SU-DHL-6 (cell line): Measurements from ENCODE around the gene OR4K17.

Experiments
- H2AFZ ChIP-seq: fragments of 200-600 bp; sonication (generic); 2 replicates; pipeline ENCODE4 v1.6.1; 2014; ENCODE audit warnings: low read depth, mild to moderate bottlenecking, moderate library complexity, mixed read lengths, antibody characterized with exemption, low read length; ENCODE audit not compliant: severe bottlenecking
- H3F3A ChIP-seq: fragments of 200-600 bp; shearing (Covaris generic); 2 replicates; pipeline ENCODE4 v1.6.0; 2016; ENCODE audit warnings: antibody characterized with exemption, mild to moderate bottlenecking; ENCODE audit not compliant: insufficient read depth
- H3K27ac ChIP-seq: fragments of 200-600 bp; sonication (generic); 2 replicates; pipeline ENCODE4 v1.5.1; 2016; ENCODE audit warnings: low read depth, mild to moderate bottlenecking, low read length, moderate library complexity, mixed read lengths
- H3K27me3 ChIP-seq: fragments of 200-600 bp; sonication (generic), shearing (Covaris generic); 2 replicates; pipeline ENCODE4 v1.6.0; 2014; ENCODE audit warnings: mild to moderate bottlenecking, low read length
- H3K36me3 ChIP-seq: fragments of 200-600 bp; sonication (generic); 2 replicates; pipeline ENCODE4 v1.6.1; 2014; ENCODE audit warnings: mild to moderate bottlenecking, low read length, mixed read lengths
- H3K4me2 ChIP-seq: fragments of 300-600, 200-600 bp; shearing (Covaris generic), sonication (generic); 2 replicates; pipeline ENCODE4 v1.6.0; 2014; ENCODE audit warnings: low read length, low read depth, mild to moderate bottlenecking; ENCODE audit not compliant: poor library complexity, severe bottlenecking
- H3K4me3 ChIP-seq: fragments of 200-600 bp; sonication (generic); 2 replicates; pipeline ENCODE4 v1.5.1; 2014; ENCODE audit warnings: antibody characterized with exemption, low read length, mild to moderate bottlenecking, mixed read lengths; ENCODE audit not compliant: insufficient read depth, poor library complexity, severe bottlenecking
- H3K79me2 ChIP-seq: fragments of 200-600 bp; sonication (generic); 2 replicates; pipeline ENCODE4 v1.6.1; 2014; ENCODE audit warnings: mild to moderate bottlenecking, low read length, moderate library complexity; ENCODE audit not compliant: insufficient read depth
- H3K9ac ChIP-seq: fragments of 200-600 bp; sonication (generic); 2 replicates; pipeline ENCODE4 v1.7.0; 2014; ENCODE audit warnings: mild to moderate bottlenecking, low read length
- H3K9me2 ChIP-seq: fragments of 200-600 bp; sonication (generic); replicated peaks from 2 replicates; pipeline ENCODE4 v1.6.1; 2014; ENCODE audit warnings: low read length; ENCODE audit not compliant: insufficient read depth
- H3K9me3 ChIP-seq: fragments of 200-600 bp; sonication (generic); 2 replicates; pipeline ENCODE4 v1.6.1; 2014; ENCODE audit warnings: low read length, mixed read lengths; ENCODE audit not compliant: insufficient read depth
- H4K20me1 ChIP-seq: fragments of 200-600 bp; sonication (generic); 2 replicates; pipeline ENCODE4 v1.6.1; 2014; ENCODE audit warnings: low read depth, mild to moderate bottlenecking, antibody characterized with exemption, low read length, moderate library complexity, mixed read lengths
- CTCF ChIP-seq: fragments of 200-600 bp; sonication (generic); IDR thresholded peaks from one replicate; pipeline ENCODE4 v1.5.1; 2017; ENCODE audit warnings: antibody characterized with exemption, mild to moderate bottlenecking, low read length, moderate library complexity; ENCODE audit not compliant: insufficient read depth, poor library complexity, severe bottlenecking
- EZH2phosphoT487 ChIP-seq: fragments of 200-600 bp; sonication (generic), shearing (Covaris generic); conservative IDR thresholded peaks from 2 replicates; pipeline ENCODE4 v1.6.1; 2018; ENCODE audit warnings: mild to moderate bottlenecking, antibody characterized with exemption, low read length, moderate library complexity, mixed read lengths

The OR4K17 gene

GRCh38 chr14:20112321-20112720 is 1.8 kb downstream of the OR4K17 start:
- Histone ChIP-seq H3K4me3 (no peak overlapping the region), H3K4me2 (no peak overlapping the region), H3K9me2 (no peaks in the 10 kb centered on the region), H3K36me3 (no peaks in the 10 kb centered on the region), H3K27me3 (no peaks in the 10 kb centered on the region), H4K20me1 (no peaks in the 10 kb centered on the region), H3F3A (no peaks in the 10 kb centered on the region), H2AFZ (no peak overlapping the region), H3K79me2 (no peaks in the 10 kb centered on the region), H3K9me3 (no peaks in the 10 kb centered on the region), H3K9ac (no peak overlapping the region), H3K27ac (no peak overlapping the region)
- no peak for TF ChIP-seq CTCF

DNA sequence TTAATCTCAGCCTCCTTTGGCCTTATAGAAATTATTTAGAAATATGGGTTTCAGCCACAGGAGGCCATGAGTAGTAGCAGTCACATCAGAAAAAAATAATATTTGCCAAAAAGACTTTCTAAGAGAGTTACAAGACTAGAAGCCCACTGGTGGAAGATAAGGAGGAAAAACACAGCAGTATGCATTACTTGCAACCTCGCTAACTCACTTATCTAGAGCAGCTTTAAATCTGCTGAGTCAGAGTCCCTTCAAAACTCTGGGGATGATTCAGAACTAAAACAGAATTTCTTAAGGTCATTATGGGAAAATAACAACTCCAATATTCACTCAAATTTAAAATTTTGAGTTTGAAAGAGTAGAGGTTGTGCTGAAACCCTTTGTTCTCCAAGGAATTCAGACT is 6.2 kb downstream of the OR4K17 start:
- Histone ChIP-seq H3K9me2 (no peaks in the 10 kb centered on the region), H3K27ac (no peak overlapping the region), H3K9me3 (no peaks in the 10 kb centered on the region), H3F3A (no peaks in the 10 kb centered on the region), H2AFZ (no peak overlapping the region), H3K79me2 (no peaks in the 10 kb centered on the region), H3K27me3 (no peaks in the 10 kb centered on the region), H3K4me2 (no peak overlapping the region), H4K20me1 (no peaks in the 10 kb centered on the region), H3K36me3 (no peaks in the 10 kb centered on the region), H3K4me3 (no peak overlapping the region), H3K9ac (no peak overlapping the region)
- no peak for TF ChIP-seq CTCF
- no peak for TF ChIP-seq EZH2phosphoT487

DNA sequence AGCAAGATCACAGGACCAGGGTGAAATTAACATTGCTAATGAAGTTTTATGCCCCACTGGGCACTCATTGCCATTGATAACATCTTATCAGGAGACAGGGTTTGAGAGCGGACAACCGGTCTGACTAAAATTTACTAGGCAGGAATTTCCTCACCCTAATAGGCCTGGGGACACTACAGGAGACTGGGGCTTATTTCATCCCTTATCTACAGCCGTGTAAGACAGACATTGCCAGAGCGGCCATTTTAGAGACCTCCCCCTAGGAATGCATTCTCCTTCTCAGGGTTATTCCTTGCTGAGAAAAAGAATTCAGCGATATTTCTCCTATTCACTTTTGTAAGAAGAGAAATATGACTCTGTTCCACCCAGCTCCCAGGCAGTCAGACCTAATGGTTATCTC is 8.3 kb downstream of the OR4K17 start:
- Histone ChIP-seq H3K36me3 (no peaks in the 10 kb centered on the region), H3K4me3 (no peak overlapping the region), H3K27ac (no peak overlapping the region), H3K9ac (no peak overlapping the region), H3K79me2 (no peaks in the 10 kb centered on the region), H3K27me3 (no peaks in the 10 kb centered on the region), H4K20me1 (no peaks in the 10 kb centered on the region), H2AFZ (no peak overlapping the region), H3K9me2 (0 out of 2 replicates have a peak, but pooled peaks cover 3% of the 10 kb centered on the region), H3K4me2 (no peak overlapping the region), H3F3A (no peaks in the 10 kb centered on the region), H3K9me3 (no peaks in the 10 kb centered on the region)
- TF ChIP-seq EZH2phosphoT487, result no peak
- TF ChIP-seq CTCF, result no peak

- Histone ChIP-seq H2AFZ (no peak within 1 kb of the TSS), H3F3A (no peaks in the 10 kb centered on the region), H3K9me2 (no peaks in the 10 kb centered on the region), H3K27me3 (no peaks in the 10 kb centered on the region), H3K36me3 (no peaks in the 10 kb centered on the region), H3K4me3 (no peak within 1 kb of the TSS), H3K9ac (no peak within 1 kb of the TSS), H3K9me3 (no peaks in the 10 kb centered on the region), H3K4me2 (no peak within 1 kb of the TSS), H3K79me2 (no peaks in the 10 kb centered on the region), H3K27ac (no peak within 1 kb of the TSS), H4K20me1 (no peaks in the 10 kb centered on the region)
- TF ChIP-seq EZH2phosphoT487 (no peak), CTCF (no peak)
Measured at GRCh38 chr14:20138520-20138919, 28.0 kb downstream of the OR4K17 start, which contains the start of gene OR4N5. OR4N5 (plus strand) TSS chr14:20138820; CDS start chr14:20143736, 4,916 bp downstream.
